Hindlimb muscle (tissue), 1 donor: ENCODE measurements around the gene ELP5. TPM values are rescaled to one million over a fixed set of nuclear protein-coding genes. Genes with fewer than 3 reads are reported as not detected.

ENCODE experiments used
- DNase-seq: peaks from one replicate; pipeline ENCODE4 v3.0.0-alpha.2; 2013
- polyA plus RNA-seq: library from polyadenylated mRNA; unstranded; fragments of 120-200 nt; gene quantifications from one replicate; pipeline ENCODE4 v1.2.1, GENCODE V29; 2013; ENCODE audit not compliant: insufficient read length

Gene ELP5
- polyA plus RNA-seq, 1 donor, result 46.1 TPM

DNA sequence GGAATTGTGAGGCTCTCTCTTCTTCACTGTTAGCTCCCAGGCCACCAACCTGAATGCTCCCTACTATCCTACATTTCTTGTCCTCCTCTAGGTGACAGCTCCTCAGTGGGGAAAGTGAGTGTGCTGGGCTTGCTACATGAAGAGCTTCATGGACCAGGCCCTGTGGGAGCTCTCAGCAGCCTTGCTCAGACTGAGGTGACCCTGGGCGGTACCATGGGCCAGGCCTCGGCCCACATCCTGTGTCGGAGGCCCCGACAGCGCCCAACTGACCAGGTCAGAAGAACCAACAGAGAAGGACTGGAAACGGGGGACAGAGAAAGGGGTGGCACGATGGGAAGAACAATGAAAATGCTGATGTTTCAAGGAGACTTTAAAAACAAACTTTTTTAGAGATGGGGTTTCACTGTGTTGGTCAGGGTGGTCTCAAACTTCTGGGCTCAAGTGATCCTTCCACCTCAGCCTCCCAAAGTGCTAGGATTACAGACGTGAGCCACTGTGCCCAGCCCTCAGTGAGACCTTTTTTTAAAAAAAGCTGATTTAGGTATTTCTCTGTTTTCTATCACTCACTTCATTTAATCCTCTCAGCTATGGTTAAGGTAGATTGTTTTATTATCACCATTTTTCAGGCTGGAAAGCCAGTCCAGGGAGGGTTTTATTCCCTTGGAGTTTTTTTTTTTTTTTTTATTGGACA lies 4.9 kb downstream of the ELP5 start:
- DNase-seq, result no peak

DNA sequence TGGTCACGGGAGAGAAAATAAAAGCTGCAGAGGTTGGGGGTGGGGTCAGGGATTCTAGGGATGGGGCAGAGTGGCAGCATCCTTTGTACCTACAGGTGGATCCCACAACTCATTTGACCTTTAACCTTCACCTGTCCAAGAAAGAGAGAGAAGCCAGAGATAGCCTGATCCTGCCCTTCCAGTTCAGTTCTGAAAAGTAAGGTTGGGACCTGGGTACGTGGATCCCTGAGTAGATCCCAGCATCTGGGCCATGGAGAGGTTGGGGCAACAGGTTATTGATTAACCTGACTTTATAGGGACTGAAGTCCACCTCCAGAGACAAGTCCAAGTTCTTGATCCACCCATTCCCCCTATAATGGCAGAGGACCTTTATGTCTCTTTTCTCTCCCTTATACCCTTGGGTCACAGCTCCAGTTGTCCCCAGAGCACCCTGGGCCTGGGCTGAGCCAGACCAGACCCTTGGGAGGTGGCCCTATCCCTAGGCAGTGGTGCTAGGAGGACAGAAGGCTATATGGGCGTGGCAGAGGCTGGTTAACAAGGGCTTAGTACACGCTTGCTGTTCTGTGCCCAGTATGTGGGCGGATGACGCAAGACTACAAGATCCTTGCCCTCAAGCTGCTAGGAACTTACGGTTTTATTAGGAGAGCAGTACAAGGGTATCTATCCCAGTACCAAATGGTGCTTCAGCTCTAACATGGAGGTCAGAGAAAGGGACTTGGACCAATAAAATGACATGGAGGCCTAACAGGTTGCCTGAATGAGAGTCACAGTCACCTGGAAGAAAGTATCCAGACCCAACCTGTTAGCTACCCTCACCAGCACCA lies 6.9 kb downstream of the ELP5 start:
- no peak for DNase-seq

DNA sequence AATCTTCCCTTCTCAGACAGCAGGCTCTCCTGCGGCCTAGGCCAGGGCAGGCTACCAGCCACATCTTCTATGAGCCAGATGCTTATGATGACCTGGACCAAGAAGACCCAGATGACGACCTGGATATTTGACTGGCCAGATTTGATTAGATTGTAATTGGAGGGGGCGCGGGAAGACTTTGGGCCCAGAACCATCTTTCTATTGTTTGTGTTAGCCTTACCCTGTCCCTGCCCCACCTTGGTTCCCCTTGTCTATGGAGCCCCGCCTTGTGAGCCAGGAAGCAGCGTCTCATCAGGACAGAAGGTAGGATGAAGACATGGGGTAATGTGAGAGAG lies 7.5 kb downstream of the ELP5 start:
- no peak for DNase-seq

- DNase-seq, result no peak
Observed at GRCh38 chr17:7260151-7260550, 8.1 kb downstream of the ELP5 start.

- DNase-seq, result no peak
Observed at GRCh38 chr17:7260651-7261378, 8.8 kb downstream of the ELP5 start.

GRCh38 chr17:7261379-7262191 lies 9.6 kb downstream of the ELP5 start:
- DNase-seq, result no peak

GRCh38 chr17:7262192-7262934 lies 10.3 kb downstream of the ELP5 start, which contains the start of gene CLDN7:
TSS of gene CLDN7 (minus strand) at chr17:7262478. CDS start at chr17:7262043, 435 bp downstream.
- DNase-seq, result no peak

GRCh38 chr17:7262935-7263800 lies 11.2 kb downstream of the ELP5 start:
- no peak for DNase-seq

DNA sequence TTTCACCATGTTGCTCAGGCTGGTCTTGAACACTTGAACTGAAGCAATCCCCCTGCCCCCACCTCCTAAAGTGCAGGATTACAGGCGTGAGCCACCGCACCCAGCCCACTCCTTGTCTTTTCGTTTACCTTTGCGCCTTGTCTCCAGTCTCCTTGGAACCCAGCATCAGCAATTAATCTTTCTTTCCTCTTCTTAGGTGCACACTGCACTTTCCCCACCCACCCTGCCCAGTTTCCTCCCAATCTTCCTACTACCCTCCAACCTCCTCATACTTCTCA lies 11.7 kb downstream of the ELP5 start:
- DNase-seq, result no peak

GRCh38 chr17:7266784-7267183 lies 14.8 kb downstream of the ELP5 start:
- no peak for DNase-seq

GRCh38 chr17:7279448-7279847 lies 27.4 kb downstream of the ELP5 start:
- DNase-seq, result no peak

- peak; percentile 81 for DNase-seq
Observed at GRCh38 chr17:7280519-7281073, 28.6 kb downstream of the ELP5 start.

- DNase-seq, result peak; percentile 87
Observed at GRCh38 chr17:7281074-7281952, 29.3 kb downstream of the ELP5 start, which contains the start of gene SLC2A4. TSS of gene SLC2A4 (plus strand) at chr17:7281718. CDS start at chr17:7281935, 217 bp downstream.

DNA sequence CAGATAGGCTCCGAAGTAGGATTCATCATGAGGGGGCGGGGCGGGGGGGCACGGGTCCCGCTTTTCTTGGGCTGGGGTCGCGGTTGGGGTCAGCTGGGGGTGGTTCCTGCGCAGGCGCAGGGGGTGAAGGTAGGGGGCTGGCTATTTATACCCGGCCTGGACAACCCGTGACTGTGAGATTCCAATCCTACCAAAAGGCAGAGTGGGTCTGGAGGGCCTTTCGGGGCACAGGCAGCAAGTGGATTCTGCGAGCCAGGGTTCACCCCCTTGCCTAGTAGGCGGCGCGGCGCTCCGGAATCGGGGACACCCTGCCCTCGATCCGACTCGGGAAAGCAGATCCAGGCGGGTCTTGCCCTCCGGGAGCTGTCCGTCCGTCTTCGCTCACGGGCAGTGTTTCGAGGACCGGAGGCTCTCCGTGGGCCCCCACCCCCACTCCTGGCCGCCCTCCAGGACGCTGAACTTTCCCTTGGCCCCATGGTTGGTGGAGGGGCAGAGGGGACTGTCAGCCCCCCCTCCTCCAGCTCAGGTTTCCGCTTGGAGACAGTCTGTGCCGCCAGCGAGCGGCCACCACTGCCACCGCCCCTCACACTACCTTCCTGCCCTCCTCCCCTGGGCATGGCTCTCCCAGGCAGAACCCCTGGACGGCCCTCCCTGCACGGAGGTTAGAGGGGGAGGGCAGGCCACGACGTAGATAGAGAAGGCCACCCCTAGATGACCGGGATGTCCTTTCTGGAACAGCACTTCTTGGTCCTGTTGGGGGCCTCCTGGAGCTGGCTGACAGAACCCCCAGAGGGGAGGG lies 30.1 kb downstream of the ELP5 start:
- peak; percentile 34 for DNase-seq

- no peak for DNase-seq
Observed at GRCh38 chr17:7282752-7283321, 30.8 kb downstream of the ELP5 start.

GRCh38 chr17:7283471-7284216 lies 31.6 kb downstream of the ELP5 start:
- DNase-seq, result no peak

- DNase-seq, result no peak
Observed at GRCh38 chr17:7284911-7285310, 32.9 kb downstream of the ELP5 start.
